HG03060 (cell line): ENCODE data around the gene ZNF599.
"Not testable (repeated sequence)": the region's sequence is repeated elsewhere in the genome, so short reads cannot be mapped to it uniquely, and the experiment has no call there.

Experiments used
- ATAC-seq: cut with Tn5 transposase; IDR thresholded peaks from one replicate; pipeline ENCODE4 v1.9.1; 2021; ENCODE audit warnings: low read depth, moderate number of reproducible peaks; ENCODE audit not compliant: unreplicated experiment

The ZNF599 gene

GRCh38 chr19:34772697-34773554 is at the start of gene ZNF599:
Gene ZNF599 (minus strand): TSS chr19:34773215. CDS start chr19:34772841, 374 bp downstream.
- ATAC-seq = peak; percentile 87

- ATAC-seq = no peak
These were observed 45.3 kb upstream of the ZNF599 start for GRCh38 chr19:34818270-34818669.

- no peak for ATAC-seq
These were observed 43.7 kb upstream of the ZNF599 start for GRCh38 chr19:34816708-34817107.

GRCh38 chr19:34808566-34808965 is 35.6 kb upstream of the ZNF599 start:
- no peak for ATAC-seq

DNA sequence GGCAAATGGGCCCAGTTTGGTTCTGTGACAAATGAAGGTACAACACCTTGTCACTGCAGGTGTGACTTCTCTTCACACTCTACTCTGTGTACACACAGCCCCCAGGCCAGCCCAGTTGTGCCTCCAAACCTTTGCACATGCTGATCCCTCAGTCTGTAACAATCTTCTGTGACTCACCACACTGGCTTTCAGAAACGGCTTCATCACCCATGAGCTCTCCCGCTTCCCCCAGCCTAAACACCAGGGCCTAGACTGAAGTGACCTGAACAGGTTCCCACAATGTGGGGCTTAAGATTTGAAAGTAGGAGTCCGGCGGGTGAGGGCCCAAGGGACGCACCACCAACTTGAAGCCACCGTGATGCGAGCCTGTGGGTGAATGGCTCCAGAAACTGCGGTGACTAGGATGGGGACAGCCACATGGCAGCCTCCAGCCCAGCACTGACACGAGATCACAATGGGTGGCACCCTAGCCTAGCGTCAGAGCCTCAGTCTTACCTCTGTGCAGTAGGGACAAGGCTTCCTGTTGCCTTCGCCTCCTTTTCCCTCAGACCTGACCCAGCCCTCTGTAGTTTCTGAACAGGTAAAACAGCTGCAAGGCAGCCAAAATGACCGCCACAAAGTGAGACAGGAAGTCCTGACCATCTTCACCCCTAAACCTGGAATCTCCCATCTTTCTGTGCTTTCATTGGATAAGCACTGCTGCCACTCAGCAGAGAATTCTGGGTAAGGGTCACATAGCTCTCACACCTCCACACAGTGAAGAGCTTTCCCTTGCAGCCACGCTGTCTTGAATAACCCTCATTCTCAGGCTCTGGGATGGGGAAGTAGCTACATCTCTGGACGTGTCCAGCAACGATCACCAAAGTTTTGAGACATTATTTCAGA is 34.2 kb upstream of the ZNF599 start:
- no peak for ATAC-seq

DNA sequence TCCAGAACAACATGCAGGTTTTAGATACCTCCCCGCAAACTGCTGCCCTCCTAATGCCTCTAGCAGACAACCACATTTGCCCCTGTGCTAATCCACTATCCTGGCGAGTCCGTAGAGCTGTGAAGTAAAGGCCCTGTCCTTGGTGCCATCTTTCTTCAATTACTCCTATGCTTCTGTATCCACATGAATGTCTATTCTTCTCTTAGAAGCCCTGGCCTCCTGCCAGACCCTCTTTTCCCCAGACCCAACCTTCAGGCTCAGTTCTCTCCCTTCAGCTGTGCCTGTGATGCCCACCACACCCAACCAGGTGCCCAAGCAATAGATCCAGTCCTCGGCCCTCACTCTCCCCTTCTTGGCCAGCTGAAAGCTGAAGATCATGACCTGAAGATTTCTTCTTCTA is 31.1 kb upstream of the ZNF599 start:
- ATAC-seq = no peak

DNA sequence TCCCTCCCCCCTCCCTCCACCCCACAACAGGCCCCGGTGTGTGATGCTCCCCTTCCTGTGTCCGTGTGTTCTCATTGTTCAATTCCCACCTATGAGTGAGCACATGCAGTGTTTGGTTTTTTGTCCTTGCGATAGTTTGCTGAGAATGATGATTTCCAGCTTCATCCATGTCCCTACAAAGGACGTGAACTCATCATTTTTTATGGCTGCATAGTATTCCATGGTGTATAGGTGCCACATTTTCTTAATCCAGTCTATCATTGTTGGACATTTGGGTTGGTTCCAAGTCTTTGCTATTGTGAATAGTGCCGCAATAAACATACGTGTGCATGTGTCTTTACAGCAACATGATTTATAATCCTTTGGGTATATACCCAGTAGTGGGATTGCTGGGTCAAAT is 23.9 kb upstream of the ZNF599 start:
- ATAC-seq = not testable (repeated sequence)

GRCh38 chr19:34794066-34794960 is 21.3 kb upstream of the ZNF599 start:
- ATAC-seq = no peak

DNA sequence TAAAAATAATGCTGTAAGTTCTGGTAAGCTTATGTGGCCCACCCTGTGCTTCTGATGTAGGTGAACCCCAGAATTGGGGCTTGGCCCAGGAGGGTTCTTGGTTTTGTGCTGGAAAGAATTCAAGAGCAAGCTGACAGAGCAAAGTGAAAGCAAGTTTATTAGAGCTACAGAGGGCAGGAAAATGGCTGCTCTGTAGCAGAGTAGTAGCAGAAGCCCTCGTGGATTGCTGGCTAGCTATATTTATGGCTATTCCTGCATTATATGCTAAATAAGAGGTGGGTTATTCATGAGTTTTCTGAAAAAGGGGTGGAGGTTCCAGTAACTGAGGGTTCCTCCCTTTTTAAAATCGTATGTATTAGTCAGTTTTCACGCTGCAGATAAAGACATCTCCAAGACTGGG is 20.6 kb upstream of the ZNF599 start:
- no peak for ATAC-seq

- ATAC-seq = no peak
These were observed 15.1 kb upstream of the ZNF599 start for GRCh38 chr19:34788074-34788473.

DNA sequence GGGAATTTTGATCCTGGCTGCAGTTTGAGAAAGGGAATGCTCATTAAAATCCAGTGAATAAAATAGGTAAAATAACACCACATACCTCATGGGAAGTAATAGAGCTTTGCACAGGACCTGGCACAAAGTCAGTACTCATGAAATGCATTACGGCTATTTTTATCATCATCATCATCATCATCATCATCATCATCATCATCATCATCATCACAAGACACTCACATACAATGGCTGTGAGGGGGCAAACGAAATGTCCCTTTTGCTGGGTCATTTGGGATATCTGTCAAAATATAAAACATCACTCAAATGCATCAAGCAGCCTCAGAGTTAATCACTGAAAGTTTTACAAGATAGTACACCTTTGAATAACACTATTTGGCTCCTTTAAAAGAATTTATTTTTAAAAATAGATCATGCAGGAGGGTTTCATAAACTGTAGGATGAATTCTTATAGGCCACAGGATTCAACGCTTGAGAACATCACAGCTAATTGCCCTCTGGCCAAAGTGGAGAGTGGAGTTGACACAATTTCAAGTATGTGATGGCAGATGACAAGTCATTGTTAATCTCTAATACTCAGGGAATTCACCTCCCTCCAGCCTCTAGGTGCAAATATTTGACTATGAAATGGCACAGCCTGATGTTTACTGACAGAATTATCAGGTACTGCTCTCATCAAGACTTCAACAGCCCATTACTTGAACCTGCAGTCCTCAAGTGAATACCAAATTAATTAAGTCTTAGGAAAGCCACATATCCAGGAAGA is 14.2 kb upstream of the ZNF599 start:
- no peak for ATAC-seq

DNA sequence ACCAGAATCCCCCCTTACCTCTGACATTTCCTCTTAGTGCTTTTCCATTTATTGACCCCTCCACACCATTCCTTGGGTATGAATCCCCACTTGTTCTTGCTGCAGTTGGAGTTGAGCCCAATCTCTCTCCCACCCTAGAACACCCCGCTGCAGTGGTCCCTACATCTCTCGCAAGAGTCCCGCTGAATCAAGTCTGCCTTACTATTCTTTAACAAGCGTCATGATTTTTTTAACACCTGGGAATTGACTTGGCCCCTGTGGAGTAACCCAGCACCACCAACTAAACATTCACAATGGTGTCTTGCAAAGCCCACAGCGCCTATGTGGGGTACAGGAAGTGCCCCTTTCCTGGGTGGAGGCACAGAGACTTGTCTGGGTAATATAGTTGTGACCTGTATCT is 13.2 kb upstream of the ZNF599 start:
- no peak for ATAC-seq

DNA sequence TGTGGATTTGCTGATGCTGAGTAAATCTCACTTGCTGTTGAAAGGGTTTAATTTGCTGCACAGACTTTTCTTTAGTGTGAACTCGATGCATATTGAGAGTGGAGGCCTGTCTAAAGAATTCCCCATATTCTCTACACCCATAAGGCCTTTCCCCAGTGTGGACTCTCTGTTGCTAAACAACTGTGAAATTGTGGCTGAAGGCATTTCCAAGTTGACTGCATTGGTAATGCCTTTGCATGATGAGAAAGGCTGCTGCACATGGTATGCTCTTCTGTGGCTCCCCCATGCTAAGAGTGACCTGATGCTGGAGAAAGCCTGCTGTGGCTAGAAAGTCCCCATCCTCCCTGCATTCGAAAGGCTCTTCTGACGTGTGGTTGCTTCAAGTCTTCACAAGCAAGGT is 6.6 kb upstream of the ZNF599 start:
- no peak for ATAC-seq

DNA sequence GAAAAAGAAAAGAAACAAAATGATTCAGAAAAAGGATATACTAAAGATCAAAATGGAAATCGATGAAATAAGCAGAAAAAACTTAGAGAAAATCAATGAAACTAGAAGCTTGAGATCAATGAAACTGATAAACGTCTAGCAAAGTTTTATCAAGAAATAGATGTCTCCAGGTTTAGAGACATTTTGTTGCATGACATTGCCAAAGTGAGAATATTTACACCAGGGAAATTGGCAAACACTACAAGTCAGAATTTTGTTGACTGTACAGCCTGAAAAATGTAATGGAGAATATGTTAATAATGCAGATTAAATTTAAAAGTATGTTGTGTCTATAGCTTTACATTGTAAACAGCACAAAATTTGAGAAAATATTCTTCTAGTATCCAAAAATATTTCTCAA is 5.3 kb upstream of the ZNF599 start:
- no peak for ATAC-seq

GRCh38 chr19:34774857-34775256 is 1.8 kb upstream of the ZNF599 start:
- no peak for ATAC-seq

DNA sequence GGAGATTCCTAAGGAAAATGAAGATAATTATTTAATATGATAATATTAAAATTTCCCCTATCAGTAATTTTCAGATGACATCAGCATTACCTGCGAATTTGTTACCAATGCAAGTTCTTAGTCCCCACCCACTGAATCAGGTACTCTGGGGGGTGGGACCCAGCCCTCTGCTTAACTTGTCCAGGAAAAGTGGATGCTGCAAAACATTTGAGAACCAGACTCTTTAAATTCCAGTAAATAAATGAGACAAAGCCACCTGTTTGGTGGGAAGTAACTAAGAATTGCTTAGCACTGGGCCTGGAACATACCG is 495 bp upstream of the ZNF599 start:
- no peak for ATAC-seq

DNA sequence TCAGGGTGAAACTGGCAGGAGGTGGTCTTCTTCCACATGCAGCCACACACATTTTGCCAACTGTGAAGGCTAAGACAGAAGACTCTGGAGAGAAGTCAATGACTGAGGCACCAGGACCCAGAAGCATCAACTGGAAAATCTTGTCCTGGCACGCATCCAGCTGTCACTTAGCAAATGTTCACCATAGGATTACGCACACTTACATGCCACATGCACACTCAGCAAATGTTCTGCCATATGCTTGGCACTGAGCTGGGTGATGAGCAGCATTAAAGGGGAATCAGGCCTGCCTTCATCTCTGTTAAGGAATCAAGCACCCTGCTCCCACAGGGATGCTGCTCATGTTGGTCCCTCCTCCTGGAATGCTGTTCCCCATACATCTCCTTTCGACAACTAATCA is 5.1 kb downstream of the ZNF599 start:
- ATAC-seq = no peak

DNA sequence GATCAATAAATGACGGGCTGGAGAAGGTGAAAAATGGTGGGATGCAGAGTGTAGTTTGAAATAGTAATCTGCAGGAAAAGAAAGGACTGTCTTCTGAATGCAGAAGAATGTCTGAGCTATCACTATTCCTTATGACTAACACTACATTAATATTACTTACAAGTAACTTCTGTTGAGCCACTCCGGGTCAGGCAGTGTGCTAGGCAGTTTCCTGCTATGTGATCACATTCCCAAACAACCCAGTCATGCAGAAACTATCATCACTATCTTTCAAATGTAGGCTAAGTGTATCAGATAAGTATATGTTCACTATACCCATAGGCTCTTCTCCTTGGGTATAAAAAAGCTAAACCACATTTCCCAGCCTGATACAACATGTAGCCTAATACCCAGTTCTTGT is 6.6 kb downstream of the ZNF599 start:
- no peak for ATAC-seq

DNA sequence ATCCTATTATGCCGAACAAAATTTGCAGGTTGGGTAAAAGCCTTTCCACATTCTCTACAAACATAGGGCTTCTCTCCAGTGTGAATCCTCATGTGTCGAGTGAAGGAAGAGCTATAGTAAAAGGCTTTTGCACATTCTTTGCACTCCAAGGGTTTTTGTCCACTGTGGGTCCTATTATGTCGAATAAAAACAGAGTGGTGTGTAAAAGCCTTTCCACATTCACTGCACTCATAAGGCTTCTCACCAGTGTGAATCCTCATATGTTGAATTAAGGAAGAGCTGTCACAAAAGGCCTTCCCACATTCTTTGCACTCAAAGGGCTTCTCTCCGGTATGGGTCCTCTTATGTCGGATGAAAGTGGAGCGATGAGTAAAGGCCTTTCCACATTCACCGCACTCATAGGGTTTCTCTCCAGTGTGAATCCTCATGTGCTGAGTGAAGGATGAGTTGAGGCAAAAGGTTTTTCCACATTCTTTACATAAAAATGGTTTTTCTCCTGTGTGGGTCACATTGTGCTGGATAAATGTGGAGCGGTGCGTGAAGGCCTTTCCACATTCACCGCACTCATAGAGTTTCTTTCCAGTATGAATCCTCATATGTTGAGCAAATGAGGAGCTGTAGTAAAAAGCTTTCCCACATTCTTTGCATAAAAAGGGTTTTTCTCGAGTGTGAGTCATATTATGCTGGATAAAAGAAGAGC is 13.6 kb downstream of the ZNF599 start:
- no peak for ATAC-seq
